Activated CD4-positive, alpha-beta T cell treated with anti-CD3 and anti-CD28 coated beads, Interleukin-2, Interleukin-4, amounts not matched to agents 100 ng/mL and 50 ng/mL, durations not matched to agents 16 hours and 8 hours (primary cell): ENCODE measurements around the gene RAI1.
A peak's percentile ranks its signal among the peaks of the same experiment; 100 is the strongest.
"Not testable (repeated sequence)": the region's sequence is repeated elsewhere in the genome, so short reads cannot be mapped to it uniquely, and the experiment has no call there.

Experiments
- DNase-seq: peaks from one replicate; pipeline ENCODE4 v3.0.0-alpha.2; 2020; ENCODE audit warnings: low spot score

RAI1 gene

GRCh38 chr17:17679748-17680147 lies 1.5 kb upstream of the RAI1 start:
- DNase-seq: no peak

GRCh38 chr17:17680477-17681186 lies 626 bp upstream of the RAI1 start:
- no peak for DNase-seq

GRCh38 chr17:17681744-17682292 lies 560 bp downstream of the RAI1 start:
- DNase-seq: no peak

GRCh38 chr17:17682293-17682736 lies 1.1 kb downstream of the RAI1 start:
- DNase-seq: peak; percentile 42

- DNase-seq: peak; percentile 48
Measured at GRCh38 chr17:17682737-17683680, 1.8 kb downstream of the RAI1 start.

- no peak for DNase-seq
Measured at GRCh38 chr17:17683710-17684365, 2.6 kb downstream of the RAI1 start.

- no peak for DNase-seq
Measured at GRCh38 chr17:17684906-17685774, 3.9 kb downstream of the RAI1 start.

GRCh38 chr17:17685775-17686291 lies 4.6 kb downstream of the RAI1 start:
- no peak for DNase-seq

GRCh38 chr17:17689312-17689711 lies 8.1 kb downstream of the RAI1 start:
- no peak for DNase-seq

GRCh38 chr17:17690233-17690632 lies 9.0 kb downstream of the RAI1 start:
- not testable (repeated sequence) for DNase-seq

- no peak for DNase-seq
Measured at GRCh38 chr17:17691468-17692263, 10.4 kb downstream of the RAI1 start.

GRCh38 chr17:17692353-17693252 lies 11.3 kb downstream of the RAI1 start:
- no peak for DNase-seq

GRCh38 chr17:17693253-17694168 lies 12.3 kb downstream of the RAI1 start:
- no peak for DNase-seq

- peak; percentile 58 for DNase-seq
Measured at GRCh38 chr17:17694169-17695081, 13.2 kb downstream of the RAI1 start.

GRCh38 chr17:17696085-17696484 lies 14.8 kb downstream of the RAI1 start:
- DNase-seq: no peak

- no peak for DNase-seq
Measured at GRCh38 chr17:17696882-17697633, 15.8 kb downstream of the RAI1 start.
